Pons (tissue), 1 donor: ENCODE data around the gene ATP6V1E1.
A peak's percentile ranks its signal among the peaks of the same experiment; 100 is the strongest.
"Not testable (repeated sequence)": the region's sequence is repeated elsewhere in the genome, so short reads cannot be mapped to it uniquely, and the experiment has no call there.

Experiments used
- DNase-seq: peaks from one replicate; pipeline ENCODE4 v3.0.0-alpha.2; 2016; ENCODE audit warnings: low spot score

The ATP6V1E1 gene

DNA sequence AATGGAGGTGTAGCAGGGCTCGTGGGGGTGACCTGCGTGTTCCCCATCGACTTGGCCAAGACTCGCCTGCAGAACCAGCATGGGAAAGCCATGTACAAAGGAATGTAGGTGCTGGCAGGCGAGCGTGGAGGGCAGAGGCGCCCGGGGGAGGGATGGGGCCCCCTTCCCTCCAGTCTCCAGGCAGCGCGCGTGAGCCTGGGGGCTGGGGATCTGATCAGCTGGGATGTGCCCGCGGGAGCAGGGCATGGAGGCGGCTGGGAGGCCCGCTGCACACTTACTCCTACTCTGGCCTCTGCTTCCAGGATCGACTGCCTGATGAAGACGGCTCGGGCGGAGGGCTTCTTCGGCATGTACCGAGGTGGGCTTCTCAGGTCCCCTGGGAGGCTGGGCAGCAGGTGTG is 47.5 kb downstream of the ATP6V1E1 start:
- no peak for DNase-seq

GRCh38 chr22:17580441-17581031 is 48.0 kb downstream of the ATP6V1E1 start:
- DNase-seq: no peak

GRCh38 chr22:17579535-17579981 is 49.0 kb downstream of the ATP6V1E1 start:
- DNase-seq: no peak

DNA sequence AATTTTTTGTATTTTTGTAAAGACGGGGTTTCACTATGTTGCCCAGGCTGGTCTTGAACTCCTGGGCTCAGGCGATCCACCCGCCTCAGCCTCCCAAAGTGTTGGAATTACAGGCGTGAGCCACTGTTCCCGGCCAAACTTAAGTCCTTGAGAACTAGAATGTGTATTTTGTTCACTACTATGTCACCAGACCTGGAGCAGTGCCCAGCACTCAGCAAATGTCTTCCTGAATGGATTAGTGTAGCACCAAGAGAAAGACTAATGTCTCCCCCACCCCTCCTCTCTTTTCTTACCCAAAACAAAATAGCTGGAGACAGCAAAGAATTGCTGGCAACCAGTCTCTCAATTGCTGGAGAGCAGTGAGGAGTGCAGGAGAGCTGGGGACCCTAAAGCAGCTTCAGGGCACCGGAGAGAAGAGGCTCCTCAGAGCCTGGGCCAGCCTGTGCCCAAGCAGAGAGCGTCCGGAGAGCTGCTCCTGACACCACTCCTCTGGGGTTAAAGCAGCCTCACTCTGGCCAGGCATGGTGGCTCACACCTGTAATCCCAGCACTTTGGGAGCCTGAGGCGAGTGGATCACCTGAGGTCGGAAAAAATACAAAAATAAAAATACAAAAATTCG is 50.3 kb downstream of the ATP6V1E1 start:
- peak; percentile 89 for DNase-seq

DNA sequence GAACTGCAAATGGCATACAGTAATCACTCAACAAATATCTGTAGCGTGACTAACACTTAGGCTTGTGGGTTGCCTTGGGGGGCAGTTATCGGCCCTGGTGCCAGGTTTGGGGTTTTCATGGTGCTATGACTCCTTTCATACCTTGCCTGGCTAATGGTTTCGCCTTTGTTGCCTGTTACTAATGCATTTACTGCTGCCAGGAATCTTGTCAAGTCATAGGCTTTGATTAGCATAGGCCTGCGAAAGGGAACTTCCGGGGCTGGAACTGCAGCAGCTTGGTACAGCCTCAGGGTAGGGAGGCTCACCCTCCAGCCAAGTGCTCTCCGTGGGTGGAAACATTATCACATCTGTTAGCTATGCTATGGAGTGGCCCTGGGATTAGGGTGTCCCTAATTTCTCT is 52.1 kb downstream of the ATP6V1E1 start:
- DNase-seq: no peak

- peak; percentile 89 for DNase-seq
Observed at GRCh38 chr22:17575681-17576080, 52.9 kb downstream of the ATP6V1E1 start.

DNA sequence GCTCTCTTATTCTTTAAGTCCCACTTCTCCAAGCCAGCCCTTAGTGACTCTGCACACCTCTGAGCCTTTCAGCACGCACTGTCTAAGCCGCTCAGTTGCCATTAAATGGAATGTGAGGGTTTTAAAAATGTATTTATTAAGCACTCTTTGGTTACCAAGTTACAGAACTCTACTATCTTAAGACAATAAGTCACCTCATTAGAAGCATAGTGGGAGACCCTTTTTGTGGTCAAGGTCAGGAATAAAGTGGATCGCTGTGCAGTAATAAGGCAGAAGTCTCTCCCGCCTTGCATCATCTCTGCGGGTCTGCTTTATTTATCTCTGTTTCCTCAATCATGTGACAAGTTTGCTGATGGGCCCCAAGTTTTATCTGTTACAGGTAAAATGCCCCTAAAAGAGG is 53.4 kb downstream of the ATP6V1E1 start:
- DNase-seq: no peak

DNA sequence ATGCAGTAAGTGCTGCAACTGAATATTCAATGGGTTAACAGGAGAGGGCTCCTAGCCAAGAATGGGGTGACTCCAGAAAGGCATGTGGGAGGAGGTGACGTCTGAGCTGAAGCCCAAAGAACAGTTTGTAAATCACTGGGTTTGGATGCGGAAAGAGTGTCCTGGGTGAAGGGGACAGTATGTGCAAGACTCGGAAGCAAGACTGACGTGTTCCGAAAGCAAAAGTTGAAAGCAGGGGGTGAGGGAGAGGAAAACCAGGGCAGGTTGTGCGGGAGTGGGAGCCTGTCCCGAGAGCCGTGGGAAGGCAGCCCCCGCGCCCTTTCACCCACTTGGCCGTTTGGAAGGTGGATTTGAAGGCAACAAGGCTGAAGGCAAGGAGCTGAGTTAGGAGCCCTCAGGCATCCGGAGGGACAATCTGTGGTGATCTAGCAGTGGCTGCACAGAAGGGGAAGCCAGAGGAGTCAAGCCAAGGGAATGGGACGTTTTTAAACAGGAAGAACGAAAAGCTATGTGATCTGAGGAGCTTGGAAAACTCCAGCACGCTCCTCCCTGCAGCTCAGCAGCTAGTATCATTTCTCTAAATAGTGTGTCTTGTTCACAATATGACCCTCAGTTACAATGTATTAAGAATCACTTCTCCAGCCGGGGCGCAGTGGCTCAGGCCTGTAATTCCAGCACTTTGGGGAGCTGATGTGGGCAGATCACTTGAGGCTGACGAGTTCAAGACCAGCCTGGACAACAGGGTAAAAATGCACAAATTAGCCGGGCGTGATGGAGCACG is 57.5 kb downstream of the ATP6V1E1 start:
- DNase-seq: peak; percentile 87

DNA sequence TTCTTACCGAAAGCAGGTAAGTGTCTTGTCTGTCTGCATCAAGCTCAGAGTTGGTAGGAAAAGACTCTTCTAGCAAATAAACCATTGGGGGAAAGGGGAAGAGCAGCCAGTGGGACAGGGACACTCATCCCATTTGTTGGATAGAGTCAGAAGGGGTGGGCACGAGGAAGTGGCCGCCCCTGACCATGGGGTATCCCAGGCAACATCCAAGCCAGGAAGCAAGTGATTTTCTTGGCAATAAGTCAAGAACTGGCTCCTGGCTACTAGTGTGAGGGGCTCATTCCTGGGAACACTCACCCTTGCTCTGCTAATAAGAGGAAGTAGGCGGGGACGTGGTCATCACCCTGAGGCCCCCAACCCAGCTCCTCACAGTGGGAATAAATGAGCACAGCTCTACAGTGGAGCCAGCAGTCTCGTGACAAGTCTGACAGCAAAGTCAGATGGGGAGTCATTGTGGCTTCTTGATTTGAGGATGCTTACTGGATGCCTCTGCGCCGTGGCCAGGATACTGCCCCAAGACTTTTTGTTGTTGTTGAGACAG is 58.5 kb downstream of the ATP6V1E1 start:
- peak; percentile 64 for DNase-seq

DNA sequence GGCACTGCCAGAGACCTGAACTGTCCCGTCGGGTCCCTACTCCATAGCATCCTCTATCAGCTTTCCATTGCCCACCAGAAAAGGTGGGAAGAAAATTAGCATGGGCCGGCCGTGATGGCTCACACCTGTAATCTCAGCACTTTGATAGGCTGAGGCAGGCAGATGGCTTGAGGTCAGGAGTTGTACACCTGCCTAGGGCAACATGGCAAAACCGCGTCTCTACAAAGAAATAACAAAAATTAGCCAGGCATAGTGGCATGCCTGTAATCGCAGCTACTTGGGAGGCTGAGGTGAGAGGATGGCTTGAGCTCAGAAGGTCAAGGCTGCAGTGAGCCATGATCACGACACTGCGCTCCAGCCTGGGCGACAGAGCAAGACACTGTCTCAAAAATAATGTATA is 61.8 kb downstream of the ATP6V1E1 start:
- DNase-seq: no peak

- not testable (repeated sequence) for DNase-seq
Observed at GRCh38 chr22:17566016-17566687, 62.4 kb downstream of the ATP6V1E1 start.

DNA sequence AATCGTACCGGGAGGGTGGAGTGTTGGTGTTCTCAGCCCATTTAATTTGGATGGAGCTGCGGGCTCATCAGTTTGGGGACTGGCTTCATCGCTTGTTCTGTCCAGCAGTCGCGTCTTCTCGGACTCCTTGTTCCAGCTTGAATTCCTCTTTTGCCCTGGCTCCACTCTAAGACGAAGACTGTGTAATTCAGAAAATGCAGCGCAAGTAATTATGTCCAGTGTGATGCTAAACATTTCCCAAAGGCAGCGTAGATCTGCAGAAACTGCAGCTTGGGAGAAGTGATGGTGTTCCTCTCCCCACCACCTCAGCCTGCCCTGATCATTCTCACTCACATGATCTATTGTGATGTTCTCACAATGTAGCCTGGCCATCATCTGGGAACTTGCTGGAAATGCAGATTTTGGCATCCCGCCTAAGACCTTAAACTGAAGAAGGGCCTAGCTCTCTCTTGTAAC is 64.6 kb downstream of the ATP6V1E1 start:
- peak; percentile 88 for DNase-seq

DNA sequence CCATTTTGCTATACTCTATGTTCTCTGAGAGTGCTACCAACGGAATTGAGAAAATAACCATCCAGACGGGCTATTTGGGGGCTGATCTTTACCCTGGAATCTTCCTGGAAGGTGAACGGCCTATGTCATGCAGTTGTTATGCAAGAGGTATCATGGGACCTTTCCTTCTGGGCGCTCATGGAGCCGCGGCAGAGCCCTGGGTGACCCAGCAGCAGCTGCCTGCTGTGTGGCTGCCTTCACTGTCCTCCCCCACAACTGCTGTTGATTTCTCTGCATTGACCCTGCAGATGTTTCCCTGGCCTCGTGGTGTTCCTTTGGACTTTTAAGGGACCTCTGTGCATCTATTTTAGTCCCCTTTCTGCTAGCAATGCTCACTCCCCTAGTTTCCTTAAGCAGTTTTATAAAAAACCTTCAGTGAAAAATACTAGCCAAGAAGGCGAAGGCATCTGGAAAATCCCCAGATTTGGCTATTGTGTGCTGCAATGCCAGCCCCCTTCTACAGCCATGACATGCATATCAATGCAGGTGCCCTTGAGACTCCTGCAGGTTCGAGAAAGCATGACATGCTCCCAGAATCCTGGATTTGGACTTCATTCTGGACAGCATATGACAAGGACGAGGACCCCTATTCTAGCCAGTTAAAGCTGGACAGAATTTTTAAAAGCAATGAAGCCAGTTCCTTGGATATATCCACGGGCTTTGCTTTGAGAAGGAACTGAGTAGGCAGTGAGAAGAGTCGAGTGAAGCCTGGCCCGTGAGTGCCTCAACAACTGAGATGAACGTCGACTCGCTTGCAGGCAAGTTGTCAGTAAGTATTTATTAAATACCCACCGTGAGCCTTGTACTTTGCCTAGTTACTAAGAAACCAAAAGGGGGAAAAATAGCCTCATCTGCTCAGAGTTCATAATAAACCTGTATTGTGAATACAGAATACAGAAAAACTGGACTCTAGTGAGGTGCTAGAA is 65.4 kb downstream of the ATP6V1E1 start, which contains the start of gene SLC25A18:
Gene SLC25A18, plus strand, starts transcription at position 593 of the 965 bp plus-strand sequence. CDS start 16,447 bp downstream, outside the sequence.
- peak; percentile 86 for DNase-seq

- DNase-seq: no peak
Observed at GRCh38 chr22:17559188-17559587, 69.4 kb downstream of the ATP6V1E1 start.

DNA sequence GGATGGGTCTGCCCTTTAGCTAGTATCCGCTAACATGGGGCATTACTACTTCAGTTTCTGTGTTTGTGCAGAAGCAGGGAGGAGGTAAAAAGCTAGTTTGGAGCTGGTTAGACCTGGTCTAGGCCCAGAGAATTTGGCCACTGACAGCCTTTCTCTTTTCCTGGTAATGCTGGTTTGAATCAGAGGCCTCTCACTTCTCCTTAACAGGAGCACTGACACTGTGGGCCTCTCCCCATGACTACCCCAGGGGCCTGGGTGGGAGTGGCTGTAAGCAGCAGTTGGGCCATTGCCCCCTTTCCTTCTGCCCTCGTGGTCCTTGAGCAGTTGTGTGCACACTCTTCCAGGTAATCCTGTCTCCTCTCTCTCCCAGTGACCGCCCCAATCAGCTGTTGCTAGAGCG is 73.7 kb downstream of the ATP6V1E1 start:
- DNase-seq: no peak

GRCh38 chr22:17552737-17553136 is 75.8 kb downstream of the ATP6V1E1 start:
- no peak for DNase-seq

DNA sequence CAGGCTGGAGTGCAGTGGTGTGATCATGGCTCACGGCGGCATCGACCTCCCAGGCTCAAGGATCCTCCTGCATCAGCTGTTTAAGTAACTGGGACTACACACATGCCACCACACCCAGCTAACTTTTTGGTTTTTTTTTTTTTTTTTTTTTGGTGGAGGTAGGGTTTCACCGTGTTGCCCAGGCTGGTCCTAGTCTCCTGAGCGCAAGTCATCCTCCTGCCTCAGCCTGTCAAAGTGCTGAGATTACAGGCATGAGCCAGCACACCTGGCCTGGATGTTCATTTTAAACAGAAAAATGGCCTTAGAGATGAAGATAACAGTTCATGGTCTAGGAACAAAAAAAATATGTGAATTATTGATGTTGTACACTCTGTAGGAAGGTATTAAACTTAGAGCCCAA is 78.9 kb downstream of the ATP6V1E1 start:
- DNase-seq: no peak

DNA sequence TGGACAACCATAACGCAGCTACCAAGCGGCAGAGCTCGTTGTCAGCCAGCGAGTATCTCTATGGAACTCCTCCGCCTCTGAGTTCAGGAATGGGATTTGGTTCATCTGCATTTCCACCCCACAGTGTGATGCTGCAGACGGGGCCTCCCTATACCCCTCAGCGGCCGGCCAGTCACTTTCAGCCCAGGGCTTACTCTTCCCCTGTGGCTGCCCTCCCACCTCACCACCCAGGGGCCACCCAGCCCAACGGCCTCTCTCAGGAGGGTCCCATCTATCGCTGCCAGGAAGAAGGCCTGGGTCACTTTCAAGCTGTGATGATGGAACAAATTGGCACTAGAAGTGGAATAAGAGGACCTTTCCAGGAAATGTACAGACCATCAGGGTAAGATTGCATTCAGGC is 79.4 kb downstream of the ATP6V1E1 start:
- DNase-seq: no peak

GRCh38 chr22:17548756-17549035 is 79.9 kb downstream of the ATP6V1E1 start:
- DNase-seq: no peak

GRCh38 chr22:17548010-17548755 is 80.4 kb downstream of the ATP6V1E1 start:
- DNase-seq: no peak
